Osteoblast (primary cell): ENCODE results near the gene MXI1. TPM values are rescaled to one million over a fixed set of nuclear protein-coding genes. Genes with fewer than 3 reads are reported as not detected.
"Not testable (repeated sequence)": the region's sequence is repeated elsewhere in the genome, so short reads cannot be mapped to it uniquely, and the experiment has no call there.

Experiments
- DNase-seq: peaks from one replicate; pipeline ENCODE4 v3.0.0; 2011; ENCODE audit warnings: low spot score, mixed read lengths; ENCODE audit not compliant: insufficient read length; ENCODE audit errors: missing footprints
- H2AFZ ChIP-seq: 2 replicates; pipeline ENCODE4 v1.6.0; 2011; ENCODE audit warnings: mild to moderate bottlenecking, low read length
- H3K27ac ChIP-seq: 2 replicates; pipeline ENCODE4 v1.5.1; 2011; ENCODE audit warnings: mild to moderate bottlenecking, low read depth, low read length, moderate library complexity
- H3K27me3 ChIP-seq: 2 replicates; pipeline ENCODE4 v1.6.0; 2012; ENCODE audit warnings: mild to moderate bottlenecking, control low read depth, inconsistent platforms, low read length, moderate library complexity; ENCODE audit not compliant: insufficient read depth
- H3K36me3 ChIP-seq: 2 replicates; pipeline ENCODE4 v1.5.1; 2011; ENCODE audit warnings: mild to moderate bottlenecking, low read length, control low read depth, moderate library complexity; ENCODE audit not compliant: insufficient read depth
- H3K4me1 ChIP-seq: 2 replicates; pipeline ENCODE4 v1.5.1; 2011; ENCODE audit warnings: mild to moderate bottlenecking, low read length, control low read depth, moderate library complexity; ENCODE audit not compliant: insufficient read depth
- H3K4me2 ChIP-seq: 2 replicates; pipeline ENCODE4 v1.6.0; 2011; ENCODE audit warnings: mild to moderate bottlenecking, low read length; ENCODE audit not compliant: insufficient read depth
- H3K4me3 ChIP-seq: fragments of 200-600 bp; sonication (generic); 3 replicates; pipeline ENCODE4 v1.5.1; 2012; ENCODE audit warnings: mild to moderate bottlenecking, low read length, inconsistent platforms; ENCODE audit not compliant: insufficient read depth
- H3K79me2 ChIP-seq: 2 replicates; pipeline ENCODE4 v1.6.0; 2012; ENCODE audit warnings: mild to moderate bottlenecking, low read length, control low read depth, inconsistent platforms; ENCODE audit not compliant: insufficient read depth
- H3K9me3 ChIP-seq: 2 replicates; pipeline ENCODE4 v1.5.1; 2011; ENCODE audit warnings: low read depth, low read length, control low read depth
- H4K20me1 ChIP-seq: 2 replicates; pipeline ENCODE4 v1.6.0; 2012; ENCODE audit warnings: mild to moderate bottlenecking, low read length, control low read depth; ENCODE audit not compliant: insufficient read depth
- CTCF ChIP-seq: IDR thresholded peaks from 2 replicates; pipeline ENCODE4 v1.5.1; 2011; ENCODE audit warnings: mild to moderate bottlenecking, low read depth, low read length, moderate library complexity; ENCODE audit errors: extremely low read depth
- total RNA-seq: library from RNA; depleted of rRNA; stranded (reverse); fragments of >200 nt; gene quantifications from 2 replicates; pipeline ENCODE4 v1.2.3, GENCODE V29; 2012

MXI1 gene
- total RNA-seq, 1 donor, result 41.6 TPM

DNA sequence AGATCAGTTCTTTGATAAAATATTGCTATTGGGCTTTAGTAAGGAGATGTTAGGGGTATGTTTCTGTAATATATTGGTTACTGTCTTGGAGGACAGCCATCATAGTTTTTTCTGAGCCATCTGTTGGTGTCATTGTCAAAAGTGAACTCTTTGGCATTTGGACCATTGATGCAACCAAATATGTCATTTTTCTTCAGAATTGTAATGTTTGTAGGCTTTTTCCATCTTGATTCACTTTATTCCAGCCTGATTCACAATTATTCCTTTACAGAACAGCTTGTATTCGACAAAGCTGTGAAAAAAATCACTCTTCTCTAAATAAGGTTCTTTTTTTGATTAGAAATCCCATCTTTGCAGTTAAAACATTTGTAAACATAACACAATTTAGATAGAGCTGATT lies 59.9 kb downstream of the MXI1 start:
- DNase-seq, result no peak

DNA sequence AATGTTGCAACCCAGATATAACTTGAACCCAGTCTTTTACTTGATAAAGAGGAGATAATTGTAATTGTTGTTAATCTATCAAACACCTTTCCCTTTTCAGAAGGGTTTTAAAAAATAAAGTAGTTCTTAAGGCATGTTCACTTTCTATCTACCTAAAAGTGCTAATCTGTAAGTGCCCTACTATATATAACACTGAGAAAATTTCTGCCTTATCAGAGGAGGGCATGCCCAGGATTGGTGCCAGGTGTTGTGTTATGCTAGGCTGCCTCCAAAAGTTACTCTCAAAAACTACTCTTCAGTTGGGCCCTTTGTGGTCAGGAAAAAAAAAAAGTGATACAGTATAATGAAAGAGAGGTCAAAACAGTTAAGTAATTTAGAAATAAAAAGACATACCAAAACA lies 61.0 kb downstream of the MXI1 start:
- no peaks in the 10 kb centered on the region for H3K9me3 ChIP-seq
- no peaks in the 10 kb centered on the region for H3K79me2 ChIP-seq
- H3K27me3 ChIP-seq, result no peaks in the 10 kb centered on the region
- no peak overlapping the region for H3K4me2 ChIP-seq
- DNase-seq, result no peak
- H3K27ac ChIP-seq, result no peak overlapping the region
- no peaks in the 10 kb centered on the region for H3K36me3 ChIP-seq
- no peak overlapping the region for H3K4me3 ChIP-seq
- H3K4me1 ChIP-seq, result peaks cover 7% of the 10 kb centered on the region
- H2AFZ ChIP-seq, result no peak overlapping the region
- H4K20me1 ChIP-seq, result no peaks in the 10 kb centered on the region
- TF ChIP-seq CTCF, result no peak

More for the DNA sequence above, 59.9 kb downstream of the MXI1 start:
- Histone ChIP-seq H3K79me2 (no peaks in the 10 kb centered on the region), H3K4me1 (peaks cover 5% of the 10 kb centered on the region), H3K4me2 (no peak overlapping the region), H3K27ac (no peak overlapping the region), H2AFZ (no peak overlapping the region), H4K20me1 (no peaks in the 10 kb centered on the region), H3K4me3 (no peak overlapping the region), H3K27me3 (no peaks in the 10 kb centered on the region), H3K9me3 (no peaks in the 10 kb centered on the region), H3K36me3 (no peaks in the 10 kb centered on the region)
- no peak for TF ChIP-seq CTCF

DNA sequence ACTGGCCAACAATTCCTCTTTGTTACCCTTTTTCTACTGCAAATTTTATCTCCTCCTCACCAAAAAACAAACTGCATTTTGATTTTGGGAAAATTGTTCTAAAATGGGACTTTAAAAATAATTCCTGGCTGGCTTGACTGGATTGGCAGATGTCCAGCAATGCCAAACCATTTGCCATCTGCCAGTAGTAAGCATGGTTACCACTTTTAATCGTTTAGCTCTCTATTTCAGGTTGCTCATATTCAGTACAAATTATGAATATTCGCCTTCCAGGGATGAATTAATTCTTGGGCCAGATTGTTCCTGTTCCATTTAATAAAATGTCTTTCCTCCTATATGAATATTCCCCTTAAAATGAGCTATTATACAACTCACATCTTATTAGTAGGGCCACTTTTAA lies 61.6 kb downstream of the MXI1 start:
- Histone ChIP-seq H3K36me3 (no peaks in the 10 kb centered on the region), H3K4me1 (peaks cover 11% of the 10 kb centered on the region), H3K27me3 (no peaks in the 10 kb centered on the region), H2AFZ (peak overlapping the region; percentile 54), H3K27ac (no peak overlapping the region), H4K20me1 (no peaks in the 10 kb centered on the region), H3K4me3 (peak overlapping the region; percentile 53), H3K9me3 (no peaks in the 10 kb centered on the region), H3K79me2 (no peaks in the 10 kb centered on the region), H3K4me2 (peak overlapping the region; percentile 79)
- no peak for TF ChIP-seq CTCF
- DNase-seq, result no peak

DNA sequence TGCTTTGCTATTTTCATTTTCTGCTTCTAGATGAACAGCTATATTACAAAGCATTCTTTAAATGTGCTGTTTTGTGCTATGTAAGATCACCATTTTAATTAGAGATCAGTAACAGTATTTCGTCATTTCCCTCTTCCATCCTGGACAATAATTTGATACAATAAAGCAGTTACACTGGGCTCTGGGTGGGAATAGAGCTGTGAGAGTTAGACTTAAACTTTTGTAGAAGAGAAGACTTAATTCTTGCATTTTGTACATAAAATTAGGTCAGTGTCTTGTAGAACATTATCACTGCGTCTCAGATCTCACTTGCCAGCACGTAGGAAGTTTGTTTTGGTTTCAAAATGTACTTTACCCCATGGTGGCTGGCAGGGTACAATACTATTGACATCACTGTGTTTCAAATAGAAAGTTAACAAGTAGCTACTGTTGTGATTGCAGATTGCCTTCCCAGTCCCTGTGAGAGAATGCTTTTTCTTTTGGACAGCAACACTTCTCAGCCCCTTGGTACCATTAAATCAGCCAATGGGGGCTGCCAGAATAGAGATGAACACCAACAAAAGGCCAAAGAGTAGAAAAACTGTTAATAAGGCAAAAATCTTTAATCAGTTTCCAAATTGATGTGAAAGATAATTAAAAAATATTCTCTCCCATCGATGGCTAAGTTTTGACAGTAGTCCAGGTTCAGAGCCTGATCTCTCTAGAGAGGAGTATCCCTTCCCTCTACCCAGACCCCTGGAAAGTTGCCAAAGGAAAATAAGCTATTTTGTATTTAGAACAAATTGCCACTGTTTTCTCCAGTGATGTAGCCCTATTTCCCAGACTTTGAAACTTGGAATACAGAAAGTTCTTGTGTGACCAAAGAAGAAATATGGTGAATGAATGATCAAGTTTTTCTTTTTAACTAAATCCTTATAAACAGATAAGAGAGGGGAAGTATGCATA lies 62.2 kb downstream of the MXI1 start:
- H2AFZ ChIP-seq, result peak overlapping the region; percentile 54
- H3K27me3 ChIP-seq, result no peaks in the 10 kb centered on the region
- no peak for DNase-seq
- no peak overlapping the region for H3K27ac ChIP-seq
- H3K79me2 ChIP-seq, result no peaks in the 10 kb centered on the region
- peak overlapping the region; percentile 53 for H3K4me3 ChIP-seq
- H3K9me3 ChIP-seq, result no peaks in the 10 kb centered on the region
- H3K4me2 ChIP-seq, result peak overlapping the region; percentile 79
- no peak for TF ChIP-seq CTCF
- H4K20me1 ChIP-seq, result no peaks in the 10 kb centered on the region
- peaks cover 11% of the 10 kb centered on the region for H3K4me1 ChIP-seq
- H3K36me3 ChIP-seq, result no peaks in the 10 kb centered on the region

GRCh38 chr10:110272995-110273394 lies 65.6 kb downstream of the MXI1 start:
- H3K9me3 ChIP-seq, H3K4me3 ChIP-seq, H3K27ac ChIP-seq, H3K36me3 ChIP-seq, DNase-seq, H3K79me2 ChIP-seq, H3K27me3 ChIP-seq, H2AFZ ChIP-seq, H4K20me1 ChIP-seq: not testable (repeated sequence)
- Histone ChIP-seq H3K4me1 (peaks cover 11% of the 10 kb centered on the region), H3K4me2 (peak overlapping the region; percentile 50)
